Body of pancreas (tissue), 4 donors: Measurements from ENCODE around the gene STOML1. TPM values are rescaled to one million over a fixed set of nuclear protein-coding genes. Genes with fewer than 3 reads are reported as not detected.

ENCODE experiments used
- ATAC-seq: fragments of 150-250 bp; one replicate; pipeline ENCODE4 v1.9.1; 2016
- DNase-seq, 4 donors: peaks; one replicate each; pipeline ENCODE4 v3.0.0-alpha.2; 2019
- H3K27ac ChIP-seq, 4 donors: fragments of 200-600 bp; sonication (generic); 1 replicate in 3 of 4; 2 replicates in 1 of 4; pipeline versions ENCODE4 v1.5.1 to v1.6.1; 2016 to 2019; ENCODE audit warnings: mild to moderate bottlenecking in 1 of 4, mixed read lengths in 1 of 4, moderate library complexity in 1 of 4
- H3K27me3 ChIP-seq, 2 donors: fragments of 200-600 bp; sonication (generic); one replicate each; pipeline ENCODE4 v1.6.0; 2016; ENCODE audit warnings: mild to moderate bottlenecking in 1 of 2
- H3K36me3 ChIP-seq, 2 donors: fragments of 200-600 bp; sonication (generic); replicated peaks in 1 of 2; 2 replicates each; pipeline ENCODE4 v1.5.1; 2016; ENCODE audit warnings: low read depth in 2 of 2; ENCODE audit not compliant: insufficient read depth in 1 of 2
- H3K4me1 ChIP-seq: fragments of 200-600 bp; sonication (generic); one replicate; pipeline ENCODE4 v1.6.0; 2016
- H3K4me3 ChIP-seq, 2 donors: fragments of 200-600 bp; sonication (generic); 1 replicate in 1 of 2; 2 replicates in 1 of 2; pipeline ENCODE4 v1.5.1; 2016 to 2019
- H3K9me3 ChIP-seq, 3 donors: fragments of 200-600 bp; sonication (generic); 1 replicate in 2 of 3; 2 replicates in 1 of 3; pipeline ENCODE4 v1.5.1; 2016
- CTCF ChIP-seq, 7 experiments: fragments of 450-650 bp in 4 of 7; fragments of 200-600 bp in 3 of 7; sonication (generic) in 3 of 7; IDR thresholded peaks; one replicate each; pipeline ENCODE4 v1.5.1; 2016 to 2019; ENCODE audit warnings: antibody characterized with exemption in 7 of 7
- POLR2A ChIP-seq, 3 donors: fragments of 450-650 bp; IDR thresholded peaks; one replicate each; pipeline ENCODE4 v1.6.1; 2016; ENCODE audit warnings: antibody characterized with exemption in 3 of 3, mild to moderate bottlenecking in 2 of 3
- WGBS, 2 donors: methylation state at CpG; one replicate each; pipeline ENCODE4 v1.1.5; 2017; 5-methylcytosine and 5-hydroxymethylcytosine counted together
- intact Hi-C: fragments of 100-400 bp; cut with DNase I; formaldehyde crosslinking; loops from one replicate; pipeline ENCODE4 v1.15.1; 2023
- total RNA-seq, 2 donors: library from RNA; depleted of rRNA; stranded (reverse); fragments of >200 nt; gene quantifications; one replicate each; pipeline ENCODE4 v1.1.0, GENCODE V29; 2016

Gene STOML1
- total RNA-seq, 2 donors from 2014 or later, result 6.0 to 10.2 TPM

GRCh38 chr15:74019734-74020133 lies 27.6 kb upstream of the STOML1 start:
- no peak for TF ChIP-seq POLR2A (IDR thresholded peaks at IDR 0.05)
- no peak for TF ChIP-seq CTCF (IDR thresholded peaks at IDR 0.05)
- intact Hi-C loops, result no loop called here
- H3K36me3 ChIP-seq, result peaks cover 2 to 9% of the 10 kb centered on the region in 2 donors
- H3K27ac ChIP-seq, result no peak overlapping the region
- WGBS, 2 donors, result 67 to 73% methylated on average over 2 of the region's 2 CpGs
- H3K9me3 ChIP-seq, result no peaks in the 10 kb centered on the region
- ATAC-seq, result no peak
- DNase-seq, result no peak
- H3K4me3 ChIP-seq, result no peak overlapping the region
- H3K27me3 ChIP-seq, result no peaks in the 10 kb centered on the region
- peaks cover under 1% of the 10 kb centered on the region for H3K4me1 ChIP-seq

DNA sequence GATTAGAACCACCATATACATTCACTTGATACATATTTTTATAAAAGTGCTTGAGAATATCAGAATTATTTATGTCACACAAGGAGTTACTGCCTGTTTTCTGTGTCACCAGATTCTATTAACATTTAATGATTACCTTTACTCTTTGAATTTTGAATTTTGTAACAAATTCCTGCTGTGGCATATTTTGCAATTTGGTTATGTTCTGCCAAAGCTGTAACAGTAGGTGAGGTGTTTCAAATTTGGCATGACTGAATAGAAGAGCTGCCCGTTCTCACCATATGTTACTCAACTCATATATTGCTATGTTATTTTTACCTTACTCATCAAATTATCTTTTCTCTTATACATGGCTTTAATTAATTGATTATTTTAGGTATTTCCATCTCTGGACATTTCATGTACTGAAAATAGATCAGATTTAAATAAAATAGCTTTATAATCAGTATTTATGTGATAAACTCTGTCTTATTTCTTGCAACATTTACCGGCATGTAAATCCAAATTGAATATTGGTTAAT lies 21.3 kb upstream of the STOML1 start:
- H3K9me3 ChIP-seq, result no peaks in the 10 kb centered on the region
- WGBS, 2 donors, result 90 to 93% methylated on average over 2 of the region's 2 CpGs
- DNase-seq, result no peak
- intact Hi-C loops, result no loop called here
- no peak for ATAC-seq
- no peaks in the 10 kb centered on the region for H3K36me3 ChIP-seq
- H3K27ac ChIP-seq, result no peak overlapping the region
- TF ChIP-seq CTCF (IDR thresholded peaks at IDR 0.05) (no peak), POLR2A (IDR thresholded peaks at IDR 0.05) (no peak)
- H3K4me1 ChIP-seq, result peaks cover 12% of the 10 kb centered on the region
- no peaks in the 10 kb centered on the region for H3K27me3 ChIP-seq
- H3K4me3 ChIP-seq, result no peak overlapping the region

- no peak overlapping the region for H3K4me3 ChIP-seq
These were observed 19.5 kb upstream of the STOML1 start for GRCh38 chr15:74011610-74012009.

GRCh38 chr15:74010929-74011540 lies 18.9 kb upstream of the STOML1 start:
- intact Hi-C loops, result no loop called here
- H3K27me3 ChIP-seq, result no peaks in the 10 kb centered on the region
- H3K4me1 ChIP-seq, result peaks cover 12% of the 10 kb centered on the region
- H3K36me3 ChIP-seq, result no peaks in the 10 kb centered on the region
- ATAC-seq, result no peak
- no peak overlapping the region for H3K4me3 ChIP-seq
- no peaks in the 10 kb centered on the region for H3K9me3 ChIP-seq
- H3K27ac ChIP-seq, result peak overlapping the region in 1 of 4 donors; percentile 18
- WGBS, 2 donors, result 77 to 80% methylated on average over 2 of the region's 2 CpGs
- no peak for DNase-seq
- TF ChIP-seq CTCF (IDR thresholded peaks at IDR 0.05), result no peak
- no peak for TF ChIP-seq POLR2A (IDR thresholded peaks at IDR 0.05)

More at GRCh38 chr15:74011610-74012009, 19.5 kb upstream of the STOML1 start:
- no peak for TF ChIP-seq POLR2A (IDR thresholded peaks at IDR 0.05)
- no peak for TF ChIP-seq CTCF (IDR thresholded peaks at IDR 0.05)
- Histone ChIP-seq H3K27ac (peak overlapping the region in 1 of 4 donors; percentile 5), H3K36me3 (no peaks in the 10 kb centered on the region), H3K27me3 (no peaks in the 10 kb centered on the region), H3K9me3 (no peaks in the 10 kb centered on the region), H3K4me1 (peaks cover 12% of the 10 kb centered on the region)
- intact Hi-C loops, result no loop called here
- WGBS, 2 donors, result 43 to 57% methylated on average over 2 of the region's 2 CpGs
- DNase-seq, result peak in 2 of 4 donors; percentile 34 to 36
- ATAC-seq, result no peak

DNA sequence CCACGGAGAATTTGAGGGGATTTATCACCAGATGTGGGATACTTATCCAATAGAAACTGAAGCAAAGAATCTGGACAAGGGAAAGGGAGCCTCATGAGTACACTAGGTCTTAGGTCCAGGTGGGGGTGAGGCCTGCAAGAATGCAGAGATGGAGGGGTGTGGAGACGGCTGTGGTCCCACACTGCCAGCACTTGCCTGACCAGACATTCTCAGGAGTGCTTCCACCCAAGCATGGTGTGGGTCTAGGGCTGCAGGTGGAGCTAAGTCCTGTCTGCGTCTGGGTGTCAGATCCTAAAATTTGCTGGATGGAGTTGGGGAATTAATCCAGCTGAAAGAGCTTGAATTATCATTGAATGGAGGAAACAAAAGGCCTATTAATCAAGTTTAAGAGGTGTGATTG lies 16.8 kb upstream of the STOML1 start:
- H3K27me3 ChIP-seq, result no peaks in the 10 kb centered on the region
- DNase-seq (no peak), ATAC-seq (no peak)
- no peak for TF ChIP-seq POLR2A (IDR thresholded peaks at IDR 0.05)
- no peak for TF ChIP-seq CTCF (IDR thresholded peaks at IDR 0.05)
- peaks cover 12% of the 10 kb centered on the region for H3K4me1 ChIP-seq
- intact Hi-C loops, result no loop called here
- H3K9me3 ChIP-seq, result no peaks in the 10 kb centered on the region
- H3K27ac ChIP-seq, result no peak overlapping the region
- no peaks in the 10 kb centered on the region for H3K36me3 ChIP-seq
- no peak overlapping the region for H3K4me3 ChIP-seq
- WGBS, 2 donors, result 88 to 94% methylated on average over 3 of the region's 3 CpGs
